Measurements from ENCODE around the gene AGT. TPM values are rescaled to one million over a fixed set of nuclear protein-coding genes. Genes with fewer than 3 reads are reported as not detected.

The AGT gene
- not detected in 3 replicates for polyA plus RNA-seq
- 0.15 TPM for polyA plus RNA-seq (2011; ENCODE audit: low read depth)
- not detected in 2 replicates for polyA plus RNA-seq (2011; cell fraction: cytosol; rRNA removed)
- polyA plus RNA-seq (2011; cell fraction: nucleus; rRNA removed) = not detected in 2 replicates
- polyA plus RNA-seq (2012; ENCODE audit: low replicate concordance) = 0.08 TPM in 1 of 2 replicates, not detected in the other
- polyA minus RNA-seq = 0.13 TPM in 1 of 3 replicates, not detected in the others
- not detected for polyA minus RNA-seq (2011; cell fraction: cytosol; rRNA and poly(A)+ RNA removed)
- not detected in 2 replicates for polyA minus RNA-seq (2011; cell fraction: nucleus; rRNA and poly(A)+ RNA removed)

- Histone ChIP-seq H3K27ac (ENCODE audit: control insufficient read depth, insufficient read depth, low read length) (no peak within 1 kb of the TSS), H3K9me3 (ENCODE audit: control insufficient read depth, low read depth, low read length) (no peaks in the 10 kb centered on the region), H3K4me1 (ENCODE audit: control insufficient read depth, extremely low read depth, insufficient read depth, low read length) (no peaks in the 10 kb centered on the region), H3K4me2 (ENCODE audit: control insufficient read depth, extremely low read depth, insufficient read depth, low read depth, low read length) (no peak within 1 kb of the TSS), H3K27me3 (ENCODE audit: control insufficient read depth, extremely low read depth, insufficient read depth, low read length) (no peaks in the 10 kb centered on the region), H3K9ac (ENCODE audit: control insufficient read depth, extremely low read depth, insufficient read depth, low read length) (no peak within 1 kb of the TSS), H4K20me1 (ENCODE audit: control insufficient read depth, extremely low read depth, insufficient read depth, low read length) (no peaks in the 10 kb centered on the region), H3K9me1 (ENCODE audit: control insufficient read depth, extremely low read depth, insufficient read depth, low read length) (no peaks in the 10 kb centered on the region), H3K79me2 (ENCODE audit: control insufficient read depth, insufficient read depth, low read length) (no peaks in the 10 kb centered on the region), H2AFZ (ENCODE audit: control insufficient read depth, low read length) (no peak within 1 kb of the TSS), H3K36me3 (ENCODE audit: control insufficient read depth in 2 of 2, extremely low read depth in 1 of 2, insufficient read depth in 2 of 2, low read length in 2 of 2) (no peaks in the 10 kb centered on the region), H3K4me3 (ENCODE audit: control insufficient read depth in 2 of 3, extremely low read depth in 1 of 3, insufficient read depth in 2 of 3, low read depth in 1 of 3, low read length in 3 of 3) (no peak within 1 kb of the TSS)
- FAIRE-seq (no peak), DNase-seq (ENCODE audit: low read depth, low spot score) (no peak)
- dilution Hi-C loops (cut with MboI; ENCODE audit: extremely low pct_ligation_motif_present, low sequenced_read_pairs) = no loop called here
- no peak for TF ChIP-seq EZH2 (IDR thresholded peaks at IDR 0.05; ENCODE audit: low read length)
Measured at GRCh38 chr1:230713915-230714764, at the start of gene AGT. Gene AGT, minus strand, starts transcription at chr1:230714122. Its CDS starts 3,299 bp downstream, at chr1:230710823.

DNA sequence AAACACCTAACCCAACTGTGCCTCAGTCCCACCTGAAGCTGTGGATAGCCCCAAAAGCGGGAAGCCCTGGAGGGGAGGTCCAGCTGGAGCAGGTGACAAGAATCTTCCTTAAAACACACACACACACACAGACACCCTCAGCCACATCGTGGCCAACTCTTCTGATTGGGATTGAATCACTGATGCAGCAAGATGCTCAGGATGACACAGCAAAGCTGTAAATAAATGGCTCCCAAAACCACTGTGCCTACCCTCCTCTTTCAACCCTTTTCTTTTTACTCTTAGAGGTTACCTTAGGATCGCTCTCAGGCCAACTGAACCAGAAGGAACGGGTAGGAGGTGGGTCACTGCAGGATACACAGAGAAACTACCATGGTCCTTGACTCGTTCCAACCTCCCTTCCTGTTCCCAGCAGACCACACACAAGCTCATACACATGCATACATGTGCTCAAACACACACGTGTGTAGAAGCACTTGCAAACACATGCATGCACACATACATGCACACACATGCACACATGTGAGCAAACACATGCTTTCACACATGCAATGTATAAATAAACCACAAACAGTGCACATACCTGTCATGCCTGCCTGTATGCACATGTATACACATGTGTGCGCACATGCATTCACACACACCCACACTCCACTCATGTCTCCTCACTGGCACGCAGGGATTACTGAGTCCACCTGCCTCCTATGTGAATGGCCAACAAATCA lies 47.7 kb upstream of the AGT start:
- Histone ChIP-seq H3K4me3 (ENCODE audit: control insufficient read depth in 2 of 3, extremely low read depth in 1 of 3, insufficient read depth in 2 of 3, low read depth in 1 of 3, low read length in 3 of 3) (no peak overlapping the region), H3K79me2 (ENCODE audit: control insufficient read depth, insufficient read depth, low read length) (no peaks in the 10 kb centered on the region), H3K9ac (ENCODE audit: control insufficient read depth, extremely low read depth, insufficient read depth, low read length) (no peak overlapping the region), H3K27ac (ENCODE audit: control insufficient read depth, insufficient read depth, low read length) (no peak overlapping the region), H3K4me2 (ENCODE audit: control insufficient read depth, extremely low read depth, insufficient read depth, low read depth, low read length) (no peak overlapping the region), H3K9me3 (ENCODE audit: control insufficient read depth, low read depth, low read length) (no peaks in the 10 kb centered on the region), H2AFZ (ENCODE audit: control insufficient read depth, low read length) (no peak overlapping the region), H3K27me3 (ENCODE audit: control insufficient read depth, extremely low read depth, insufficient read depth, low read length) (no peaks in the 10 kb centered on the region), H3K4me1 (ENCODE audit: control insufficient read depth, extremely low read depth, insufficient read depth, low read length) (no peaks in the 10 kb centered on the region), H3K9me1 (ENCODE audit: control insufficient read depth, extremely low read depth, insufficient read depth, low read length) (no peaks in the 10 kb centered on the region), H3K36me3 (ENCODE audit: control insufficient read depth in 2 of 2, extremely low read depth in 1 of 2, insufficient read depth in 2 of 2, low read length in 2 of 2) (no peaks in the 10 kb centered on the region), H4K20me1 (ENCODE audit: control insufficient read depth, extremely low read depth, insufficient read depth, low read length) (no peaks in the 10 kb centered on the region)
- dilution Hi-C loops (cut with MboI; ENCODE audit: extremely low pct_ligation_motif_present, low sequenced_read_pairs) = no loop called here
- DNase-seq (ENCODE audit: low read depth, low spot score) = no peak
- no peak for FAIRE-seq
- no peak for TF ChIP-seq EZH2 (IDR thresholded peaks at IDR 0.05; ENCODE audit: low read length)
- TF ChIP-seq, protein P1, sequence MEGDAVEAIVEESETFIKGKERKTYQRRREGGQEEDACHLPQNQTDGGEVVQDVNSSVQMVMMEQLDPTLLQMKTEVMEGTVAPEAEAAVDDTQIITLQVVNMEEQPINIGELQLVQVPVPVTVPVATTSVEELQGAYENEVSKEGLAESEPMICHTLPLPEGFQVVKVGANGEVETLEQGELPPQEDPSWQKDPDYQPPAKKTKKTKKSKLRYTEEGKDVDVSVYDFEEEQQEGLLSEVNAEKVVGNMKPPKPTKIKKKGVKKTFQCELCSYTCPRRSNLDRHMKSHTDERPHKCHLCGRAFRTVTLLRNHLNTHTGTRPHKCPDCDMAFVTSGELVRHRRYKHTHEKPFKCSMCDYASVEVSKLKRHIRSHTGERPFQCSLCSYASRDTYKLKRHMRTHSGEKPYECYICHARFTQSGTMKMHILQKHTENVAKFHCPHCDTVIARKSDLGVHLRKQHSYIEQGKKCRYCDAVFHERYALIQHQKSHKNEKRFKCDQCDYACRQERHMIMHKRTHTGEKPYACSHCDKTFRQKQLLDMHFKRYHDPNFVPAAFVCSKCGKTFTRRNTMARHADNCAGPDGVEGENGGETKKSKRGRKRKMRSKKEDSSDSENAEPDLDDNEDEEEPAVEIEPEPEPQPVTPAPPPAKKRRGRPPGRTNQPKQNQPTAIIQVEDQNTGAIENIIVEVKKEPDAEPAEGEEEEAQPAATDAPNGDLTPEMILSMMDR (optimal IDR thresholded peaks at IDR 0.05 in 1 of 3, IDR thresholded peaks at IDR 0.05 in 1 of 3, conservative IDR thresholded peaks at IDR 0.05 in 1 of 3; ENCODE audit: extremely low read depth in 1 of 3, insufficient read depth in 2 of 3, low read length in 3 of 3) = no peak
